Mesenchymal stem cell (in vitro differentiated cells and primary cell): ENCODE data around the gene FBXW4.

ENCODE experiments used
- DNase-seq: peaks from one replicate; pipeline ENCODE4 v3.0.0-alpha.2; 2013
- H2AFZ ChIP-seq: one replicate; pipeline ENCODE4 v1.6.1; 2013; ENCODE audit warnings: low read depth, mild to moderate bottlenecking, control low read depth, inconsistent platforms, low read length, moderate library complexity
- H2AK5ac ChIP-seq: 2 replicates; pipeline ENCODE4 v1.6.1; 2013; ENCODE audit warnings: low read length, moderate library complexity, mild to moderate bottlenecking, inconsistent platforms; ENCODE audit not compliant: severe bottlenecking
- H2BK120ac ChIP-seq: one replicate; pipeline ENCODE4 v1.6.1; 2013; ENCODE audit warnings: low read depth, mild to moderate bottlenecking, inconsistent platforms, low read length, moderate library complexity
- H2BK12ac ChIP-seq, 2 experiments: one replicate each; pipeline ENCODE4 v1.6.1; 2013; ENCODE audit warnings: inconsistent platforms in 2 of 2, low read length in 2 of 2, mild to moderate bottlenecking in 2 of 2, moderate library complexity in 2 of 2, control low read depth in 1 of 2
- H2BK15ac ChIP-seq: one replicate; pipeline ENCODE4 v1.6.1; 2013; ENCODE audit warnings: mild to moderate bottlenecking, low read depth, inconsistent platforms; ENCODE audit not compliant: poor library complexity, severe bottlenecking
- H2BK5ac ChIP-seq: 2 replicates; pipeline ENCODE4 v1.6.1; 2013; ENCODE audit warnings: low read depth, mild to moderate bottlenecking, low read length, control low read depth, inconsistent platforms; ENCODE audit not compliant: poor library complexity, severe bottlenecking
- H3K14ac ChIP-seq, 2 experiments: one replicate each; pipeline ENCODE4 v1.6.1; 2013; ENCODE audit warnings: inconsistent platforms in 2 of 2, low read length in 2 of 2, control low read depth in 1 of 2, mild to moderate bottlenecking in 1 of 2, moderate library complexity in 1 of 2
- H3K18ac ChIP-seq, 2 experiments: one replicate each; pipeline ENCODE4 v1.6.1; 2013; ENCODE audit warnings: inconsistent platforms in 2 of 2, low read length in 2 of 2, control low read depth in 1 of 2, low read depth in 1 of 2, mild to moderate bottlenecking in 1 of 2
- H3K23ac ChIP-seq, 2 experiments: one replicate each; pipeline ENCODE4 v1.6.1; 2013; ENCODE audit warnings: inconsistent platforms in 2 of 2, low read length in 2 of 2, mild to moderate bottlenecking in 2 of 2, moderate library complexity in 2 of 2, control low read depth in 1 of 2
- H3K27ac ChIP-seq: 2 replicates; pipeline ENCODE4 v1.5.1; 2013; ENCODE audit warnings: mild to moderate bottlenecking, moderate library complexity, low read length, control low read depth, inconsistent platforms; ENCODE audit not compliant: poor library complexity, severe bottlenecking
- H3K27me3 ChIP-seq, 2 experiments: 2 replicates each; pipeline versions ENCODE4 v1.6.1 to v1.7.0; 2013; ENCODE audit warnings: low read length in 2 of 2, mild to moderate bottlenecking in 2 of 2, moderate library complexity in 2 of 2, control low read depth in 1 of 2, inconsistent platforms in 1 of 2; ENCODE audit not compliant: control insufficient read depth in 1 of 2, insufficient read depth in 1 of 2
- H3K36me3 ChIP-seq, 2 experiments: 2 replicates each; pipeline versions ENCODE4 v1.6.1 to v1.7.0; 2013; ENCODE audit warnings: low read length in 2 of 2, control low read depth in 1 of 2, inconsistent platforms in 1 of 2, low read depth in 1 of 2, mild to moderate bottlenecking in 1 of 2; ENCODE audit not compliant: insufficient read depth in 2 of 2, control insufficient read depth in 1 of 2
- H3K4ac ChIP-seq, 2 experiments: one replicate each; pipeline ENCODE4 v1.6.1; 2013; ENCODE audit warnings: inconsistent platforms in 2 of 2, low read length in 2 of 2, mild to moderate bottlenecking in 2 of 2, moderate library complexity in 2 of 2, control low read depth in 1 of 2, low read depth in 1 of 2
- H3K4me1 ChIP-seq: 2 replicates; pipeline ENCODE4 v1.6.1; 2013; ENCODE audit warnings: low read depth, low read length, control low read depth; ENCODE audit not compliant: control insufficient read depth, insufficient read depth
- H3K4me2 ChIP-seq: 2 replicates; pipeline ENCODE4 v1.6.1; 2013; ENCODE audit warnings: low read length, mild to moderate bottlenecking, inconsistent platforms; ENCODE audit not compliant: poor library complexity, severe bottlenecking
- H3K4me3 ChIP-seq, 2 experiments: 2 replicates each; pipeline versions ENCODE4 v1.5.1 to v1.7.0; 2013; ENCODE audit warnings: low read length in 2 of 2, mild to moderate bottlenecking in 2 of 2, control low read depth in 1 of 2, low read depth in 1 of 2; ENCODE audit not compliant: insufficient read depth in 1 of 2
- H3K79me1 ChIP-seq: replicated peaks from 2 replicates; pipeline ENCODE4 v1.6.1; 2013; ENCODE audit warnings: mild to moderate bottlenecking, control low read depth, low read length, inconsistent platforms; ENCODE audit not compliant: poor library complexity, severe bottlenecking
- H3K9ac ChIP-seq: 2 replicates; pipeline ENCODE4 v1.7.0; 2013; ENCODE audit warnings: mild to moderate bottlenecking, low read length, moderate library complexity
- H3K9me3 ChIP-seq: 2 replicates; pipeline ENCODE4 v1.7.0; 2013; ENCODE audit warnings: mild to moderate bottlenecking, low read length; ENCODE audit not compliant: control insufficient read depth
- H4K8ac ChIP-seq: one replicate; pipeline ENCODE4 v1.6.1; 2013; ENCODE audit warnings: inconsistent platforms, mild to moderate bottlenecking, low read length, moderate library complexity
- H4K91ac ChIP-seq: one replicate; pipeline ENCODE4 v1.6.1; 2013; ENCODE audit warnings: mild to moderate bottlenecking, low read length, inconsistent platforms
- WGBS: methylation state at CpG from one replicate; pipeline ENCODE4 v1.1.7; 2013; ENCODE audit warnings: mixed read lengths; 5-methylcytosine and 5-hydroxymethylcytosine counted together

The FBXW4 gene

GRCh38 chr10:101573885-101574753 is 120.9 kb downstream of the FBXW4 start:
- Histone ChIP-seq H3K4ac (no peak overlapping the region), H3K27me3 (peaks cover 12 to 18% of the 10 kb centered on the region in 2 experiments), H4K91ac (no peak overlapping the region), H2AK5ac (no peak overlapping the region), H2BK120ac (no peak overlapping the region), H3K23ac (no peak overlapping the region), H3K79me1 (no peaks in the 10 kb centered on the region), H3K36me3 (peaks cover 12 to 25% of the 10 kb centered on the region in 2 experiments), H2BK5ac (no peak overlapping the region), H3K4me2 (no peak overlapping the region), H2BK15ac (no peak overlapping the region), H3K18ac (no peak overlapping the region), H2AFZ (no peak overlapping the region), H3K4me3 (no peak overlapping the region), H3K9me3 (peaks cover 6% of the 10 kb centered on the region), H3K14ac (no peak overlapping the region), H4K8ac (no peak overlapping the region), H3K9ac (no peak overlapping the region), H2BK12ac (no peak overlapping the region), H3K27ac (no peak overlapping the region), H3K4me1 (peaks cover 17% of the 10 kb centered on the region)
- DNase-seq = no peak
- 97% methylated on average over 25 of the region's 25 CpGs for WGBS

DNA sequence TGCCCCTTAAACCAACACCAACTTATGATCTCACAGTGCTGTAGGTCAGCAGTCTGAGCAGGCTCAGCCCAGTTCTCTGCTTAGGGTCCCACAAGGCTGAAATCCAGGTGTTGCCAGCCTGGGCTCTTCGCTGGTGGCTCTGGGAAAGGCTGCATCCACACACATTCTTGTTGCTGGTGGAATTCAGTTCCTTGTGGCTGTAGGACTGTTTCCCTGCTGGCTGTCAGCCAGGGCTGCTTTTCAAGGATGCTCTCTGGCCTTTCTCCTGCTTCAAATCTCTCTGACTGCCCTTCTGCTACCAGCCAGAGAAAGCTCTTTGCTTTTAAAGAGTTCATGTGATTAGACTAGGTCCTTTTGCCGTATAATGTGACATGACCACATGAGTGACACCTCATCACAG is 122.2 kb downstream of the FBXW4 start:
- Histone ChIP-seq H3K9me3 (peaks cover 6% of the 10 kb centered on the region), H3K23ac (no peak overlapping the region), H3K18ac (no peak overlapping the region), H4K8ac (no peak overlapping the region), H3K4me1 (peaks cover 17% of the 10 kb centered on the region), H2AK5ac (no peak overlapping the region), H2BK12ac (no peak overlapping the region), H2AFZ (no peak overlapping the region), H2BK120ac (no peak overlapping the region), H4K91ac (no peak overlapping the region), H3K36me3 (peaks cover 2 to 11% of the 10 kb centered on the region in 2 experiments), H3K14ac (no peak overlapping the region), H3K9ac (no peak overlapping the region), H2BK15ac (no peak overlapping the region), H3K27ac (no peak overlapping the region), H2BK5ac (no peak overlapping the region), H3K27me3 (peaks cover 23 to 30% of the 10 kb centered on the region in 2 experiments), H3K4me2 (no peak overlapping the region), H3K4ac (no peak overlapping the region), H3K4me3 (no peak overlapping the region), H3K79me1 (no peaks in the 10 kb centered on the region)
- no peak for DNase-seq
- 84% methylated on average over 2 of the region's 2 CpGs for WGBS

DNA sequence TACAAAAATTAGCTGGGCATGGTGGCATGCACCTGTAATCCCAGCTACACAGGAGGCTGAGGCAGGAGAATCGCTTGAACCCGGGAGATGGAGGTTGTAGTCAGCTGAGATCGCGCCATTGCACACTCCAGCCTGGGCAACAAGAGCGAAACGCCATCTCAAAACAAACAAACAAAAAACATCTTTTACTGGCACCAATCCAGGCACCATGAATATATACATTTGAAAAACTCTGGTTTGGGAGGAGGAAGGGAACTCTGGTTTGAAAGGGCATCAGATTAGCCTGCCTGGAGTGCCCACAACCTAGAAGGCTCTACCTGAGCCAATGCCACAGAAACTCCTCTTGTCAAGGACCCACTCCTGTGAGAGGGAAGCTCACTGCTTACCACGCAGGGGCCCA is 122.8 kb downstream of the FBXW4 start:
- H2AFZ ChIP-seq = no peak overlapping the region
- no peaks in the 10 kb centered on the region for H3K79me1 ChIP-seq
- H2AK5ac ChIP-seq = no peak overlapping the region
- peaks cover 6% of the 10 kb centered on the region for H3K9me3 ChIP-seq
- no peak overlapping the region for H2BK120ac ChIP-seq
- no peak overlapping the region for H2BK15ac ChIP-seq
- 100% methylated on average over 3 of the region's 7 CpGs for WGBS
- H3K18ac ChIP-seq = no peak overlapping the region
- no peak overlapping the region for H3K4ac ChIP-seq
- H2BK12ac ChIP-seq = no peak overlapping the region
- H3K9ac ChIP-seq = no peak overlapping the region
- peaks cover 17% of the 10 kb centered on the region for H3K4me1 ChIP-seq
- no peak overlapping the region for H3K14ac ChIP-seq
- H2BK5ac ChIP-seq = no peak overlapping the region
- H3K36me3 ChIP-seq = peaks cover 0 to 5% of the 10 kb centered on the region in 2 experiments
- no peak overlapping the region for H3K23ac ChIP-seq
- H3K27ac ChIP-seq = no peak overlapping the region
- no peak overlapping the region for H4K91ac ChIP-seq
- H3K4me3 ChIP-seq = no peak overlapping the region
- no peak overlapping the region for H3K4me2 ChIP-seq
- H3K27me3 ChIP-seq = peaks cover 29 to 37% of the 10 kb centered on the region in 2 experiments
- no peak for DNase-seq
- H4K8ac ChIP-seq = no peak overlapping the region

GRCh38 chr10:101571271-101571925 is 123.6 kb downstream of the FBXW4 start:
- peaks cover 6% of the 10 kb centered on the region for H3K9me3 ChIP-seq
- H2AK5ac ChIP-seq = no peak overlapping the region
- no peak for DNase-seq
- H3K23ac ChIP-seq = no peak overlapping the region
- no peak overlapping the region for H3K4ac ChIP-seq
- H3K4me2 ChIP-seq = peak overlapping the region; percentile 7
- H3K4me1 ChIP-seq = peaks cover 22% of the 10 kb centered on the region
- no peak overlapping the region for H2AFZ ChIP-seq
- no peaks in the 10 kb centered on the region for H3K79me1 ChIP-seq
- no peak overlapping the region for H2BK12ac ChIP-seq
- H2BK120ac ChIP-seq = no peak overlapping the region
- H4K8ac ChIP-seq = no peak overlapping the region
- no peak overlapping the region for H3K18ac ChIP-seq
- no peak overlapping the region for H2BK15ac ChIP-seq
- H3K27ac ChIP-seq = no peak overlapping the region
- WGBS = 83% methylated on average over 8 of the region's 8 CpGs
- no peak overlapping the region for H3K4me3 ChIP-seq
- H4K91ac ChIP-seq = peak overlapping the region; percentile 75
- peaks cover 37 to 44% of the 10 kb centered on the region in 2 experiments for H3K27me3 ChIP-seq
- H3K36me3 ChIP-seq = no peaks in the 10 kb centered on the region
- no peak overlapping the region for H2BK5ac ChIP-seq
- H3K14ac ChIP-seq = no peak overlapping the region
- no peak overlapping the region for H3K9ac ChIP-seq
